Stomach (tissue), 4 donors: Measurements from ENCODE around the gene ERBB4.

ENCODE experiments used
- POLR2A ChIP-seq, 4 donors: fragments of 450-650 bp; IDR thresholded peaks; one replicate each; pipeline ENCODE4 v1.6.1; 2016; ENCODE audit warnings: antibody characterized with exemption in 4 of 4, control low read depth in 2 of 4, mild to moderate bottlenecking in 1 of 4, moderate library complexity in 1 of 4
- POLR2AphosphoS5 ChIP-seq, 3 donors: sonication (generic); formaldehyde crosslinking; IDR thresholded peaks; one replicate each; pipeline ENCODE4 v1.6.1; 2016; ENCODE audit warnings: antibody characterized with exemption in 3 of 3
- TF ChIP-seq, protein P1 (sequence below), 7 experiments: fragments of 450-650 bp in 4 of 7; fragments of 200-600 bp in 3 of 7; sonication (generic) in 3 of 7; IDR thresholded peaks; one replicate each; pipeline ENCODE4 v1.5.1; 2016 to 2019; ENCODE audit warnings: antibody characterized with exemption in 7 of 7, control low read depth in 2 of 7, mild to moderate bottlenecking in 1 of 7

DNA sequence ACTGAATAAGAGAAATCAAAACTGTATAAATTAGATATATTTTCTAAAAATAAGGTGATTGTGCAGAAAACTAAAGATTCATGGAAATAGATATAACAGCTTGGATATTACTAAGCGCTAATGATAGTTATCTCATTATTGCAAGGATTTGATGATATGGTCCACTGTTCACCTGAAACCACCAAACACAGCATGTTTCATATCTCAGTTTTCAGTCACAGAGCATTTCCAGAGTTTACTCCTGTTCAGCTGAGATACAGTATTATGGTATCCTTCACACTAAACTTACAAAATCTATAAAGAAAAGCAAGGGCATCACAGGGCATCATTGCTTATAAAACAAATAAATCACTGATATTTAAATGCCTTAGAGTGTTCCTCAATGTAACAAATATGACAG, 591.6 kb downstream of the ERBB4 start:
- TF ChIP-seq, protein P1, sequence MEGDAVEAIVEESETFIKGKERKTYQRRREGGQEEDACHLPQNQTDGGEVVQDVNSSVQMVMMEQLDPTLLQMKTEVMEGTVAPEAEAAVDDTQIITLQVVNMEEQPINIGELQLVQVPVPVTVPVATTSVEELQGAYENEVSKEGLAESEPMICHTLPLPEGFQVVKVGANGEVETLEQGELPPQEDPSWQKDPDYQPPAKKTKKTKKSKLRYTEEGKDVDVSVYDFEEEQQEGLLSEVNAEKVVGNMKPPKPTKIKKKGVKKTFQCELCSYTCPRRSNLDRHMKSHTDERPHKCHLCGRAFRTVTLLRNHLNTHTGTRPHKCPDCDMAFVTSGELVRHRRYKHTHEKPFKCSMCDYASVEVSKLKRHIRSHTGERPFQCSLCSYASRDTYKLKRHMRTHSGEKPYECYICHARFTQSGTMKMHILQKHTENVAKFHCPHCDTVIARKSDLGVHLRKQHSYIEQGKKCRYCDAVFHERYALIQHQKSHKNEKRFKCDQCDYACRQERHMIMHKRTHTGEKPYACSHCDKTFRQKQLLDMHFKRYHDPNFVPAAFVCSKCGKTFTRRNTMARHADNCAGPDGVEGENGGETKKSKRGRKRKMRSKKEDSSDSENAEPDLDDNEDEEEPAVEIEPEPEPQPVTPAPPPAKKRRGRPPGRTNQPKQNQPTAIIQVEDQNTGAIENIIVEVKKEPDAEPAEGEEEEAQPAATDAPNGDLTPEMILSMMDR (IDR thresholded peaks at IDR 0.05): no peak
- TF ChIP-seq POLR2A (IDR thresholded peaks at IDR 0.05) (no peak), POLR2AphosphoS5 (IDR thresholded peaks at IDR 0.05) (no peak)
